Inflammatory macrophage treated with lipopolysaccharide for 1 hour (primary cell): ENCODE measurements around the gene CDKN2D.
A peak's percentile ranks its signal among the peaks of the same experiment; 100 is the strongest.

Source experiments
- DNase-seq, 2 donors: peaks; one replicate each; pipeline ENCODE4 v3.0.0-alpha.2; 2020 to 2022

CDKN2D gene

GRCh38 chr19:10568826-10569651, at the start of gene CDKN2D:
Gene CDKN2D, minus strand, starts transcription at chr19:10568979. Its CDS starts 326 bp downstream, at chr19:10568653.
- DNase-seq = peak; percentile 99

GRCh38 chr19:10617409-10618121, 48.8 kb upstream of the CDKN2D start:
- DNase-seq = no peak

GRCh38 chr19:10615429-10616023, 46.7 kb upstream of the CDKN2D start:
- DNase-seq = no peak

GRCh38 chr19:10612499-10613119, 43.8 kb upstream of the CDKN2D start:
- DNase-seq = no peak

- DNase-seq = no peak
Observed at GRCh38 chr19:10611907-10612306, 43.1 kb upstream of the CDKN2D start.

- DNase-seq = peak in 1 of 2 donors; percentile 12
Observed at GRCh38 chr19:10604460-10604980, 35.7 kb upstream of the CDKN2D start.

- DNase-seq = peak; percentile 81 to 90
Observed at GRCh38 chr19:10603873-10604459, 35.2 kb upstream of the CDKN2D start.

GRCh38 chr19:10603084-10603872, 34.5 kb upstream of the CDKN2D start:
- DNase-seq = no peak

GRCh38 chr19:10602330-10603083, 33.7 kb upstream of the CDKN2D start:
- peak; percentile 70 to 89 for DNase-seq

GRCh38 chr19:10601999-10602329, 33.2 kb upstream of the CDKN2D start:
- DNase-seq = no peak

- no peak for DNase-seq
Observed at GRCh38 chr19:10600149-10600548, 31.4 kb upstream of the CDKN2D start.

GRCh38 chr19:10593820-10594637, 25.2 kb upstream of the CDKN2D start:
- DNase-seq = peak in 1 of 2 donors; percentile 44

- no peak for DNase-seq
Observed at GRCh38 chr19:10593148-10593547, 24.4 kb upstream of the CDKN2D start.

- no peak for DNase-seq
Observed at GRCh38 chr19:10587839-10588150, 19.0 kb upstream of the CDKN2D start.

GRCh38 chr19:10587022-10587838, 18.5 kb upstream of the CDKN2D start, which contains the start of gene AP1M2:
Gene AP1M2, minus strand, starts transcription at chr19:10587312. Its CDS starts 81 bp downstream, at chr19:10587231.
- DNase-seq = no peak

GRCh38 chr19:10586396-10586795, 17.6 kb upstream of the CDKN2D start:
- no peak for DNase-seq

GRCh38 chr19:10583036-10583776, 14.4 kb upstream of the CDKN2D start:
- DNase-seq = no peak

- no peak for DNase-seq
Observed at GRCh38 chr19:10582091-10582490, 13.3 kb upstream of the CDKN2D start.
